PC-9 (cell line): ENCODE measurements around the gene OR6C70.

Experiments used
- CTCF ChIP-seq: fragments of 200-600 bp; sonication (generic); conservative IDR thresholded peaks from 2 replicates; pipeline ENCODE4 v1.6.1; 2017; ENCODE audit warnings: mixed run types, antibody characterized with exemption, mild to moderate bottlenecking, moderate library complexity
- EZH2 ChIP-seq: fragments of 200-600 bp; sonication (generic); IDR thresholded peaks from 2 replicates; pipeline ENCODE4 v1.8.0; 2017; ENCODE audit warnings: antibody characterized with exemption, low read depth

- TF ChIP-seq CTCF (no peak), EZH2 (no peak)
Observed at GRCh38 chr12:55499810-55500252, 29.9 kb upstream of the OR6C70 start.
